HG03159 (cell line): ENCODE results near the gene DGCR6L.
A peak's percentile ranks its signal among the peaks of the same experiment; 100 is the strongest.
"Not testable (repeated sequence)": the region's sequence is repeated elsewhere in the genome, so short reads cannot be mapped to it uniquely, and the experiment has no call there.

ENCODE experiments used
- ATAC-seq: cut with Tn5 transposase; IDR thresholded peaks from one replicate; pipeline ENCODE4 v1.9.1; 2021; ENCODE audit warnings: mild to moderate bottlenecking, moderate library complexity; ENCODE audit not compliant: unreplicated experiment

The DGCR6L gene

DNA sequence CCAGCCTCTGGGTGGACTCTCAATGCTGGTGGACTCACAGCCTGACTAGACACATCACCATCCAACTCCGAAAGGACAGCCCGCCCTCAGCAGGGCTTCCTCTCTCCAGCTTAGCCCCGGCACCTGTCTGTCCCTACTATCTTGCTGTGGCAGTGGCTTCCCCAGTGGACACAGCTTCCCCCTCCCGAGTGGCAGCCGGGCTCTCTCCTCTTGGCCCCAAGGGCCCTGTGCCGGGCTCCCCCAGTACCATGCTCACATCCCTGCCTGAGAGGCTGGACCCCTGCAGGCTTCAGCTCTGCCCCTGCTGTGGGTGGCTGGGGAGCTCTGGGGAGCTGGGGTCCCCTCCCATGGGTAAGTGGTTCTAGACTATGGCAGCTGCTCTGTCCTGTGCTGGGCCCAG lies 9.1 kb downstream of the DGCR6L start:
- ATAC-seq, result not testable (repeated sequence)

DNA sequence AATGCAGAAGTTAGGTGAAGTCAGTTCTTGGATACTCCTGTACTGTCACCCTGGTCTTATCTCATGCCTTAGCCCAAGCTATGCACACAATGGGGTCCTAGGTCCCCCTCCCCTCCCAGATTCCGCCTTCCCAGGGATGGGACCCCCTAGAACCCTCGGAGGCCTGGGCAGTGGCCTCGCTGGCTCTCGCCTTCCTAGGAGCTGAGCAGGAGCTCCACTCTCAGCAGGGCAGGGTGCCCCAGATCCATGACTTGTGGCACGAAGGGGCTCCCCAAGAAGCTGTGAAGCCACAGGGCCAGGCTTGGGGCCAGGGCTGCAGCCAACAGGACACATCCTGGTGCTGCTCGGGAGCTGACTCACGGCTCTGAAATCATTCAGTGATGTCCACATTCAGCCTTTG lies 9.7 kb downstream of the DGCR6L start:
- not testable (repeated sequence) for ATAC-seq

DNA sequence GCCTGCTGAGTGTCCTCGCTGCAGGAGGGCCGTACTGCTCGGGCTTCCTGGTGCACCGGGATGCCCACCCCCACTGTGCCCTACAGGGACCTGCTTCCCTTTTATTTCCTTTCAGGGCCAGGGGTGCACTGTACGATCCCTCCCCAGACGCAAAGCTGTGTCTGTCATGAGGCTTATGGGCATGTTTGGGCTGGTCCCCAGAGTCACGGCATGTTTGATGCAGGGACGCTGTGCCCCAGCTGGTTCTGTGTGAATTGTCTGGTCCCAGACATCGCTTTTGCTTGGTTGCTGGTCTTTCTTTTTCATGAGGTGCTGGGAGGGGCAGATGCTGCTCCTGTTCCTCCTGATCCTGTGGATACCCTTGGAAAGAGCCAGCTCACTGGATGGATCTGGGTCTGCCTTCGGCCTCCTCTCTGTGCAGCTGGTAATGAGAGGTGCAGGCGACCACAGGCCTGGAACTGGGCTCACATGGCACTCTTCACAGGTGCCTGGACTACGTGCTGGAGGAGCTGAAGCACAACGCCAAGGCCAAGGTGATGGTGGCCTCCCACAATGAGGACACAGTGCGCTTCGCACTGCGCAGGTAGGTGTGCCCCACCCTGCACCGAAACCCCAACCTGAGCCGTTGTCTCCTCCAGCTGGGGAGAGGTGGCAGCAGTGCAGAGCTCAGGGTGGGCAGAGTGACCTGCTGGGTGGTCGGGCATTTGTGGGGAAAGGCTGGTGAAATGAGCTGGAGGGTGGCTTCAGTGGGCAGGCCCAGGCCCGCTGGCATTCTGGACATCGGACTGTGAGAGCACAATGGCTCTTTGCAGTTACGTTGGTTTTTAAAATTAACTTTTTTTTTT lies 10.8 kb downstream of the DGCR6L start:
- ATAC-seq, result not testable (repeated sequence)

DNA sequence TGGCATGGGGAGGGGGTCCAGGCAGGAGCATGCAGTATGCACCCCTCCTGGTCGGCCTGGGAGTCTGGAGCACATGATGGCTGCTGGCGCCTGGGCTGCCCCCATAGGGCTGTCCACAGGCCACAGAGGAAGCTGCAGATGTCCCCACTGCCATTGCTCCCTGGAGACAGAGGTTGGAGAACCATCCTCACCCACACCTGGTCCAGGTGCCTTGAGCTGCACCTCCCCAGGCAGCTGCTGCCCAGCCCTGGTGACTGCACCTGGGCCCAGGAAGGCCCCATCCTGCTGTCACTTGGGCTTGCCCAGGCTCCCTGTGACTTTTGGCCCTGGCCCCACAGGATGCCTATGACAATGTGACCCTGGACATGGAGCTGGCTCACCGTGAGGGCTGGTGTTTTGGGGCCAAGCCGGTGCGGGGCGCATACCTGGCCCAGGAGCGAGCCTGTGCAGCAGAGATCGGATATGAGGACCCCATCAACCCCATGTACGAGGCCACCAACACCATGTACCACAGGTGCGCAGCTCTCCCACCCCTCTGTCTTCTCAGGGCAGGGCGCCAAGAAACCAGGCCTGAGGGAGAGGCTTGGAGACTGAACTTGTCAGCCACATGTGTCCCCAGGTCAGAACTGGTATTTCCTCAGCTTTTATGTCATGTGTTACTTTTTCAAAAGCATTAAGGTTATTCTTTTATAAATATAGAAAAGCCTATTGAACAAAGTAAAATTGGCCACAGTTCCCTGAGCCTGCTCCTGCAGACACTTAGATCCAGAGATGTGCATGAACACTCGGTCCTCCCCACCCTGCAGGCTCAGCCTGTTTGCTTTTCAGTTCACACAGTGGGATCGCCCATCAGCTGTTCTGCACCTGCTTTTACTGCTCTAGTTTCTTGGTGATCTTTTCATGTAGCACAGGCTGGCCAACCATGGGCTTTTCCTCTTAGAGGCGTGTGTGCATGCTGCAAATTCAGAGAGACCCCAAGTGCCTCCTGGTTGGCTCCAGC lies 12.1 kb downstream of the DGCR6L start:
- not testable (repeated sequence) for ATAC-seq

DNA sequence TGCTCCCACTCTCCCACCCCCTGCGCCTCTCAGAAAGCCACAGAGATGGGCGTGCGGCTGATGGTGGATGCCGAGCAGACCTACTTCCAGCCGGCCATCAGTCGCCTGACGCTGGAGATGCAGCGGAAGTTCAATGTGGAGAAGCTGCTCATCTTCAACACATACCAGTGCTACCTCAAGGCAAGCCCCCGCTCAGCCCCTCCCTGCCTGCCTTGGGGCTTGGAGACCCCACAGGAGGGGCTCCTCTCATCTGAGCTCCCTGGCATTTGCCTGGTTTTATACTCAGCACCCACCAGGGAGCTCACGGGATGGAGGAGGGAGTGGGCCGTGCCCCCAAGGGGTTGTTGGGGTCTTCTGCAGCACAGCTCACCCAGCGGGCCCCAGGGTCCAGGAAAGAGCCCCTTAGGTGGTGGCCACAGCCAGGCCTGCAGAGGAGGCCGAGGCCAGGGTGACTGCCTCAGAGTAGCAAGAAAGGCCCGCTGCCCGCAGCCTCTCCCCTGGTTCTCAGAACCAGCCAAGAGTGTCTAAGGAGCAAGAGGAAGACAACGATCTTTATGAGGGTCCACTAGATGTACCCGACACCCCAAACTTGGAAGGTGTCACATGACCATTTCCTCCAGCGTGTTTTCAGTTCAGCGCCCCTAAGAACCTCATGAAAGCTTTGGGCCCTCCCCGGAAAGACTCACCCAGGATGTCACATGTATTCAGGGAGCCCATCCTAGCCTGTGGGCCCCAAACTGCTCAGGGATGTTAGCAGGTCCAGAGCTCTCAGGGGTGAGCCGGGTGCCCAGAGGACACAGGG lies 13.0 kb downstream of the DGCR6L start:
- not testable (repeated sequence) for ATAC-seq

DNA sequence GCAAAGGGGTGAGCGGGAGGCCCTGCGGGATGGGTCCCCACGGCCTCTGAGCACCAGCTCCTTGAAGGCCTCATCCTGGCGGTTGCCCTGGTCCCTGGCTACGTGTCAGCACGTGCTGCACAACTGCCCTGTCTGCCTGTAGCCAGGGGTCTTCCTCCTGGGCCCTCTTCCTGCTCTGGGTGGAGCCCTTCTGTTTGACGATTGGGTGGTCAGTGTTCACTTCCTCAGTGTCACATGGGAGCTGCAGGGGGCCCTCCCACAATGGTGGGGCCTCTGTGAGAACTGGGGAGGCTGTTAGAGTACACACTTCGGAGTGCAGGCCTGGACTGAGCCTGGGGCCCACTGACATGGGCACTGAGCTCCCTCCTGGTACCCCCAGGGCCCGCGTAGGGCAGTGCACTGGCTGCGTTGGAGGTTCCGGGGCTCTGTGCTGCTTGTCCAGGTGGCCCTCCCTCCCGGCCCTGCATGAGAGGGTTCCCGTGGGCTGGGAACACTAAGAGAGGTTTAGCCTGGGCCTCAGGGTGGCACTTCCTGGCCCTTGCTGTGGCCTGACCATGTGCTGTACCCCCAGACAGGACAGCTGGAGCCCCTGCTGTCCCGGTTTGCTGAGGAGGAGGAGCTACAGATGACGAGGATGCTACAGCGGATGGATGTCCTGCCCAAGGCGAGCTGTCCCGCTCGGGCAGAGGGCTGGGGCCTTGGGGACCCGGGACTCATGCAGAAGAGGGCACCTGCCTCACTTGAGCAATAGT lies 13.8 kb downstream of the DGCR6L start:
- no peak for ATAC-seq

DNA sequence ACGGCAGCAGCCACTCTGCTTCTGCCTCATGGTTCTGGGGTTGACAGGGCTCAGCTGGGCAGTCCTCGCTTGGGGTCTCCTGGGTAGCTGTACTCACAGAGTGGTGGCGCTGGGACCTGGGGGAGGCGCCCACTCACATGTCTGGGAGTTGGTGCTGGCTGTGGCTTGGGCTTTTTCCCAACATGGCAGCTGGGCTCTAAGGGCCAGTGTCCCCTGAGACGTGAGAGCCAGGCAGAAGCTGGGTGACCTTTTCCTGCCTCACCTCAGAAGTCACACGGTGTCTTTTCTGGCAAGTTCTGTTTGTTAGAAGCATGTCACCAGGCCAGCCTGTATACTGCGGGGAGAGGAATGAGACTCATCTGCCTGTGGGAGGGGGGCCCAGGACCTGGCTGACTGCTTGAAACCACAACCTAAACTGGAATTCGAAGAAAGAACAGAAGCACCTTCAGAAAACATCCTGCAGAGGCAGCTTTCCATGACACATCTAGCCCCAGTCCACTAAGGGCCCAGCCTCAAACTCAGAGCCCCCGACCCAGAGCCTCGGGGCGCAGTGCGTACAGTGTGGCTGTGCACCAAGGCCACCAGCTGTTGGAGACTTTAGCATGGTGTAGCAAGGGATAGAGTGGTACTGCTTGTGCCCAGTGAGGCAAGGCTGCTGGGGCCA lies 14.5 kb downstream of the DGCR6L start:
- not testable (repeated sequence) for ATAC-seq

DNA sequence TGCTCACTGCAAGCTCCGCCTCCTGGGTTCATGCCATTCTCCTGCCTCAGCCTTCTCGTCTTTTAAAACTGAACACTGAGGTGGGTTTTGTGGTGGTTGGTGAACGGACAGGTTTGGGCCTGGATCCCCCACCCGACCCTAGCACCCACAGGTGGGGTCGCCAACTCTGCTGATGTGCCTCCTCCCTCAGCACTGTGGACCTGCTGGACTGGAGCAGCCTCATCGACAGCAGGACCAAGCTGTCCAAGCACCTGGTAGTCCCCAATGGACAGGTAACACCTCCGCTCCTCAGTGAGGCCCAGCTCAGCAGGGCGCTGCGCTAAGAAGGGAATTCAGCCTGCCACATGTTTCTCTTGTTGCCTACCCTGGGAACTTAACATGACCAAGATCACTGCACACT lies 15.2 kb downstream of the DGCR6L start:
- ATAC-seq, result no peak

DNA sequence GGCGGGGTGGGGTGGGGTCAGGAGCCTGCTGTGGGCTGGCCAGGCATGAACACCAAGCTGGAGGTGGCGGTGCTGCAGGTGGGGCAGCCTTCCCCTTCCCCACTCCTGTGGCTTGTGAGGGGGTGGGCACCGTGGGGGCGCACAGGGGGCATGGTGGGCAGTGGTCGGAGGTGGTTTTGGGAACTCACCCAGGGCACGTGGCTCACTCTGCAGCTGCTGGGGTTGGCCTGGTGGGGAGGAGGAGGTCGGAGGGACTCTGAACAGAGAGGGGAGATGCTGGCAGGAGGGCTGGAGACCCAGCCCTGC lies 16.7 kb downstream of the DGCR6L start:
- ATAC-seq, result not testable (repeated sequence)

DNA sequence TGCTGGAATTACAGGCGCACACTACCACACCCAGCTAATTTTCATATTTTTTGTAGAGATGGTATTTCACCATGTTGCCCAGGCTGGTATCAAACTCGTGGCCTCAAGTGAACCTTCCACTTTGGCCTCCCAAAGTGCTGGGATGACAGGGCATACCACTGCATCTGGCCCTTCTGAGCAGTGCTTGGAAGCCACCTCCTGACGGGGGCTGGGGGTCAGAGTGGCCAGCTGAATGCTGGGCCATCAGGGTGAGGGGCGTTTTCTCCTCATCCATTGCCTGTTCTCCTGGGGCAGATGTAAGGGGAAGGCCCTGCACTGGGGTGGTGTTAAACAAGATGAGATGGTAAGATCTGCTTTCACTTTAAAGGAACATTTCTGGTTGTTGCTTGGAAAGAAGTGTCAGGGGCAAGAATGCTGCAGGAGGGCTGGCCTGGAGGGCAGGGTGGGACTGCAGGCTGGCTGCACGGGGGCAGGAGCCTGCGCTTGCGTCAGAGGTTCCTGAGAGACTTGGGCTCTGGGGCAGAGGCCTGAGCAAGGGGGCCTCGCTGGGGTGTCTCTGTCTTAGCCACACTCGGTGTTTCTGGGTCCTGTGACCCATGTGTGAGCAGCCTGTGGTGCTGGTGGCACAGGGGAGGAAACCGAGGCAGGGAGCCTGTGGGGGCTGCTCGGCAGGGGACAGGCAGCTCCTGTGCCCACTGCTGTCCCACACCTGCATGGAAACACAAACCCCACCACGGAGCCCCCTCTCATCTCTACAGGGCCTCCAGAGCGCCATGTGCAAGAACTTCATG lies 17.2 kb downstream of the DGCR6L start:
- ATAC-seq, result no peak

DNA sequence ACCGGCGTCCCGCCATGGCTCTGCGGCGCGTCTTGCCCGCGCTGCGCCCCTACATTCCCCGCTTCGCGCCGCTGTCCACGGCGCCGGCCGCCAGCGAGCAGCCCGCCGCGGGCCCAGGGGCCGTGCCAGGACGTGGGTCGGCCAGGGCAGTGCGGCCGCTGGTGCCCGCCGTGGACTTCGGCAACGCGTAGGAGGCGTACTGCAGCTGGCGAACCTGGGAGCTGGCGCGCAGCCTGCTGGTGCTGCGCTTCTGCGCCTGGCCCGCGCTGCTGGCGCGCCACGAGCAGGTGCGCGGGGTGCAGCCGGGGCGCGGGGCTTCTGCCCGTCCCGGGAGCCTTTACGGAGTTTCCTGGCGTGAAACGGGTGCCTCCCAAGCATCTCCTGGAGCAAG lies 20.1 kb downstream of the DGCR6L start:
- no peak for ATAC-seq

DNA sequence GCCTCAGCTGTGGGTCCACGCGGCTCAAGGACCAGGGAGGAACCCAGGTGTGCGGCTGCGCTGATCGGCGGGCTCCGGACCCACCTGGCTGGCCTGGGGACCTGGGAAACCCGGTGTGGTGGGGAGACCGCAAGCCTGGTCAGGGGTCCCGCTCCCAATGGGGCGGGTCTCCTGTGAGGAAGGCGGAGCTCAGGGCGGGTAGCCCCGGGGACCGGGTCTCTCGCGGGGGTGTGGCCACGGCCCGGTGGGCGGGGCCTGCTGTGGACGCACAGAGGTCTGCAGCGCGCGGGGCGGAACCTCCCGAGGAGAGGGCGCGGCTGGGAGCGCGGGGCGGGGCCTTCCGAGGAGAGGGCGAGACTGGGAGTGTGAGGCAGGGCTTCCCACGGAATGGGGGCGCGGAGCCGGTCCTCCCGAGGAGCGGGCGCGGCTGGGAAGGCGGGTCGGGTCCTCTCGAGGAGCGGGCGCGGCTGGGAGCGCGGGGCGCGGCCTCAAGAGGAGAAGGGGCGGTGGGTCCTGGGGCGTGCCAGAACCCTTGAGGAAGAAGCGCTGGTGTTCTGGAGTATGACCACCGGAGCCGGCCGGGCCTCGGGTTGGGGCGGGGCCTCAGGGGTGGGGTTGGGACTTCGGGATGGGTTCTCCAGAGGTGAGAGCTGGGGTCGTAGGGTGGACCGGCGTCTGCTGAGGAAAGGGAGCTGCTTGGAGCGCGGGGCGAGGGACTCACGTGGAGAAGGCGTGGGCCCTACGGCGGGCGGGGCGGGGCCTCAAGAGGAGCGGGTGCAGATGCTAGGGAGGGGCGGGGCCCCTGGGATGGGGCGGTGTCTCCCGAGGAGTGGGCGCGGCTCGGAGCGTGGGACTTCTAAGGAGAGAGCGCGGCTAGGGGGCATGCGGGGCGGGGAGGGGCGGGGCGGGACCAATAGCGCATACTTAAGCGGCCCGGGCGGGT lies 20.8 kb downstream of the DGCR6L start:
- ATAC-seq, result peak; percentile 55

DNA sequence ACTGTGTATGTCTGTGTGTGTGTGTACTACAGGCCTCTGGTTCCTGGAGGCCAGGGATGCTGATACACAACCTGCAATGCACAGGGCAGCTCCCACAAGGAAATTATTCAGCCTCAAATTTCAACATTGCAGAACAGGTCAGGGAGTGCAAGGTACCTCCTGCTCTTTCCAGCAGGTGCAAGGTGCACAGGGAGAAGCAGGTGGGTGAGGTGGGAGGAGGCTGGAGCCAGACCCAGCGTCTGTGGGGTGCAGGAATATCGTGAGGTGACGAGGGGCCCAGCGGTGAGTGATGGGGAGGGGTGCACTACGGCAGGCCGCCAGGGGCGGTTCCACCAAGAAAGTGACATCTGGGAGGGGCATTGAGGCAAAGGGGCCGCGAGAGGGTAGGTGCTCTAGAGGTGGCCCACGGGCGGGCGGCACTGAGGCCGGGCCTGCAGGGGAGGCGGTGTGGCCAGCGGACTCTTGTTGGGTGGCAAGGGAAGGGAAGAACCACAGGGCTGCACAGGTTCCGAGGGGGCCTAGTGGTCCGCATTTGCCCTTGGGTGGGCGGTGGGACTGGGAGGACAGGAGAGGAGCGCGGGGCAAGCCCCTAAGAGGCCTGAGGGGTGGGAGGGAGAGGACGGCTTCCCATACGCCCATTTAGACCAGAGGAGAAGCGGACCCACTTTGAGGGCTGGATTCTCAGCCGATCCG lies 21.6 kb downstream of the DGCR6L start:
- no peak for ATAC-seq

DNA sequence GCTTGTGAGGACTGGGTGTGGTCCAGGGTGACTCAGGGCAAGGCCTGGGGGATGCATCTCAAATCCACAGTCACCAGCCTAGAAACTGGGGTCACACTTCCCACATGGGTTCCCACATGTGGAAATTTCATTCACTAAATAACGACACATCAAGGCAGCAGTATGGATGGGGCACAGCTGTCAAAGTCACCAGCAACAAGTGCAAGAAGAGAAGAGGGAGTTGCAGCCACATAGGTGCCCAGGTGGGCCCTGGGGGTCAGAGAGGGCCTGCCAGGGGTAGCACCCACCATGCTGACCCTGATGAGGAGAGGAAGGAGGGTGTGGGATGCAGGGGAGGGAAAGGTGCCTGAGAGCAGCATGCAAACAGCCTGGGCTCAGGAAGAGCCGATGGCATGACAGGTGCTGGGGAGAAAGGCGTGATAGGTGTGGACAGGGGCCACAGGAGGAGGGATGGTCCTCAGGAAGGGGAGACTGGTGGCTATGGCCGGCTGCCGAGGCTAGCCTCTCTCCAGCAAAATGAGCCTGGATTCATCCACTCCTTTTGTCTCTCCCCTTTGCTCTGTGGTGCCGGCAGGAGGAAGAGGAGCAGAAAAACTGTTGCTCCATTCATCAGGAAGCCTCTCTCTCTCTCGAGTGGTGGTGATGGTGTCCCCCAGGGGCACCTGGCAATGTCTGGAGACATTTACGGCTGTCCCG lies 22.3 kb downstream of the DGCR6L start:
- no peak for ATAC-seq

DNA sequence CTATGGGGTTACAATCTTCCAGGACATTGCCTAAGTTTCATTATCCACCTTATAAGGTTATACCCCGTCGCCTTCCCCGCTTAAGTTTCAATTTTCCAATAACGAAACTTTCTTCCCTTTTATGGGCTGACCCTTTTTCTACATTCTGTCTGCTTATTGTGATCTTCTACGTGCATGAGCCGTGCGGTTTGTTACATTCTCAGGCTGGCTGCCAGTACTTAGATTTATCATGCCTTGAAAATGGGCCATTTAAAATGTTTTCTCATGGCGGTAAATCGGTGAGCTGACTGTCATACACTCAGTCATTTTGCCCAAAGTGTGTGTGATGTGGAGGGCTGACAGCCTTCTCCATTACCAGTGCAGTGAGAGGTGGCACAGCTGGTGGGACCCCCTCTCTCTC lies 23.3 kb downstream of the DGCR6L start:
- ATAC-seq, result no peak

DNA sequence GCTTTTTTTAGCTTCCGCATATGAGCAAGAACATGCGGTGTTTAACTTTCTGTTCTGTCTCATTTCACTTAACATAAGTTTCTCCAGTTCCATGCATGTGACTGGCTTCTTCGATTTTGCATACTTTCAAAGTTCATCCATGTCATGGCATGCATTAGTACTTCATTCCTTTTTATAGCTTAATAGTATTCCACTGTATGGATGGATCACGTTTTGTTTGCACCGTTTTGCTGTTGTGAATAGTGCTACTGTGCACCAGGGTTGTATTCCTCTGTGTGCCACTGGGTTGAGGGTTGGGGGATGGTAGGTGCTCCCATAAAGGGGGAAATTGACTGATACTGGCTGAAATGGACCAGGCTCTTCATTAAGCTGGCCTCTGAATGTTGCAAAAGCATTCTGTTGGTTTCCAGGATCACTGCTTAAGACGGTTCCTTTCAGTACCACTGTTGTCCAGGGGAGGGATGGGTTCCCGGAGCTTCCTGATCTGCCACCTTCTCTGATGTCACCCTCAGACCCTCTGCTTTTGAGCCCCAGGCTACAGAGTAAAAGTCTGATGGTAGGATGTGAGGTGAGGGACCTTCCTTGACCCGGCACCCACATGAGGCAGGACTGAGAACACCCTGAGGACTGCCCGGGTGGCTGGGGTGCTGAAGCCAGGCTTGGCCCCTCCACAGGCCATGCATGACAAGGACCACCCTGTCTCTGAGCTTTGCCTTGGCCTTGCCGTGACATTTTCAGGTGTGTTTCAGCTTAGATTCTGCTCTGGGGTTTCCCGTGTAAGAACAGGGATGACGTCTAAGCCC lies 24.4 kb downstream of the DGCR6L start:
- no peak for ATAC-seq
